Measurements from ENCODE around the gene IL5. TPM values are rescaled to one million over a fixed set of nuclear protein-coding genes. Genes with fewer than 3 reads are reported as not detected.
A peak's percentile ranks its signal among the peaks of the same experiment; 100 is the strongest.
"Not testable (repeated sequence)": the region's sequence is repeated elsewhere in the genome, so short reads cannot be mapped to it uniquely, and the experiment has no call there.

Gene IL5
- total RNA-seq, 1 donor from 2014 or later = not detected

- no peak overlapping the region for H3K4me3 ChIP-seq (ENCODE audit: low read depth, low read length)
- no peak for TF ChIP-seq CTCF (conservative IDR thresholded peaks at IDR 0.05; ENCODE audit: low read depth, low read length)
- no peak for DNase-seq (ENCODE audit: low read depth)
These were observed 23.3 kb upstream of the IL5 start for GRCh38 chr5:132566657-132567056.

GRCh38 chr5:132564555-132564954 lies 21.2 kb upstream of the IL5 start:
- not testable (repeated sequence) for H3K4me3 ChIP-seq (ENCODE audit: low read depth, low read length); DNase-seq (ENCODE audit: low read depth)

GRCh38 chr5:132561601-132562000 lies 18.3 kb upstream of the IL5 start:
- H3K4me3 ChIP-seq (ENCODE audit: low read depth, low read length) = no peak overlapping the region
- TF ChIP-seq CTCF (conservative IDR thresholded peaks at IDR 0.05; ENCODE audit: low read depth, low read length) = no peak
- no peak for DNase-seq (ENCODE audit: low read depth)

- no peak overlapping the region for H3K4me3 ChIP-seq (ENCODE audit: low read depth, low read length)
- no peak for TF ChIP-seq CTCF (conservative IDR thresholded peaks at IDR 0.05; ENCODE audit: low read depth, low read length)
- DNase-seq (ENCODE audit: low read depth) = no peak
These were observed 16.2 kb upstream of the IL5 start for GRCh38 chr5:132559383-132560060.

- peak overlapping the region; percentile 82 for H3K4me3 ChIP-seq (ENCODE audit: low read depth, low read length)
- no peak for TF ChIP-seq CTCF (conservative IDR thresholded peaks at IDR 0.05; ENCODE audit: low read depth, low read length)
- DNase-seq (ENCODE audit: low read depth) = no peak
These were observed 14.3 kb upstream of the IL5 start for GRCh38 chr5:132557478-132558172.

- peak within 1 kb of the TSS; percentile 82 for H3K4me3 ChIP-seq (ENCODE audit: low read depth, low read length)
- TF ChIP-seq CTCF (conservative IDR thresholded peaks at IDR 0.05; ENCODE audit: low read depth, low read length) = no peak
- DNase-seq (ENCODE audit: low read depth) = no peak
These were observed 13.6 kb upstream of the IL5 start, which contains the start of gene RAD50 for GRCh38 chr5:132556763-132557477. Gene RAD50, plus strand, starts transcription at chr5:132556977. Its CDS starts 348 bp downstream, at chr5:132557325.

- no peak for TF ChIP-seq CTCF (conservative IDR thresholded peaks at IDR 0.05; ENCODE audit: low read depth, low read length)
- H3K4me3 ChIP-seq (ENCODE audit: low read depth, low read length) = peak overlapping the region; percentile 82
- no peak for DNase-seq (ENCODE audit: low read depth)
These were observed 12.9 kb upstream of the IL5 start for GRCh38 chr5:132556153-132556762.
